H1 (cell line): Measurements from ENCODE around the gene UMOD. TPM values are rescaled to one million over a fixed set of nuclear protein-coding genes. Genes with fewer than 3 reads are reported as not detected.

Experiments
- CTCF ChIA-PET: fragments of 300-600 bp; sonication (Branson Sonifier 250); formaldehyde crosslinking; loops from one replicate; lab custom pipeline; 2021; ENCODE audit not compliant: partially characterized antibody; lab: Charles Lee
- POLR2A ChIA-PET: fragments of 300-600 bp; sonication (Branson Sonifier 250); formaldehyde crosslinking; loops from one replicate; lab custom pipeline; 2021; ENCODE audit warnings: inconsistent platforms; ENCODE audit not compliant: partially characterized antibody; lab: Charles Lee
- DNase-seq, 2 experiments: peaks; one replicate each; pipeline versions ENCODE4 v3.0.0 to v3.0.0-alpha.2; 2010 to 2022; ENCODE audit warnings: low spot score in 2 of 2, low read depth in 1 of 2, mixed read lengths in 1 of 2
- FAIRE-seq: peaks from 2 replicates; lab custom pipeline; 2011; peaks lifted over from hg19 to GRCh38; lab: Jason Lieb, UNC
- H2AFZ ChIP-seq: 2 replicates; pipeline ENCODE4 v1.8.1; 2012; ENCODE audit warnings: low read length, inconsistent platforms
- H2AK5ac ChIP-seq: 2 replicates; pipeline ENCODE4 v1.6.1; 2013; ENCODE audit warnings: low read depth, low read length
- H2BK120ac ChIP-seq: replicated peaks from 2 replicates; pipeline ENCODE3; 2013; ENCODE audit warnings: low read depth, low read length, inconsistent platforms
- H2BK12ac ChIP-seq: 2 replicates; pipeline ENCODE4 v1.6.1; 2013; ENCODE audit warnings: low read depth, low read length
- H2BK15ac ChIP-seq: 2 replicates; pipeline ENCODE4 v1.6.1; 2013; ENCODE audit warnings: low read length
- H2BK20ac ChIP-seq: 2 replicates; pipeline ENCODE4 v1.6.1; 2013; ENCODE audit warnings: low read length
- H2BK5ac ChIP-seq: 2 replicates; pipeline ENCODE4 v1.6.1; 2013; ENCODE audit warnings: low read depth, low read length
- H3K14ac ChIP-seq: 2 replicates; pipeline ENCODE4 v1.6.1; 2013; ENCODE audit warnings: inconsistent platforms; ENCODE audit not compliant: insufficient read length
- H3K18ac ChIP-seq: 2 replicates; pipeline ENCODE4 v1.6.1; 2013; ENCODE audit warnings: low read length; ENCODE audit errors: extremely low read depth
- H3K23ac ChIP-seq: 2 replicates; pipeline ENCODE4 v1.6.1; 2013; ENCODE audit warnings: inconsistent platforms; ENCODE audit not compliant: insufficient read length
- H3K23me2 ChIP-seq: 2 replicates; pipeline ENCODE4 v1.6.1; 2013; ENCODE audit warnings: low read depth, low read length
- H3K27ac ChIP-seq: 2 replicates; pipeline ENCODE4 v1.6.1; 2011; ENCODE audit warnings: low read depth, low read length, inconsistent platforms
- H3K27me3 ChIP-seq, 4 experiments: replicated peaks in 1 of 4; 1 replicate in 1 of 4; 2 replicates in 3 of 4; pipeline versions ENCODE4 v1.6.1 to v1.8.1; 2011 to 2013; ENCODE audit warnings: low read length in 3 of 4, mild to moderate bottlenecking in 3 of 4, inconsistent platforms in 2 of 4, mixed read lengths in 2 of 4, moderate library complexity in 1 of 4; ENCODE audit not compliant: control insufficient read depth in 3 of 4, insufficient read depth in 3 of 4; ENCODE audit errors: extremely low read depth in 1 of 4
- H3K36me3 ChIP-seq, 4 experiments: 2 replicates each; pipeline versions ENCODE4 v1.6.1 to v1.8.1; 2011 to 2013; ENCODE audit warnings: mild to moderate bottlenecking in 4 of 4, low read length in 3 of 4, moderate library complexity in 2 of 4, control low read depth in 1 of 4, inconsistent platforms in 1 of 4; ENCODE audit not compliant: insufficient read depth in 4 of 4, control insufficient read depth in 2 of 4
- H3K4ac ChIP-seq: replicated peaks from 2 replicates; pipeline ENCODE3; 2013; ENCODE audit warnings: low read length, low read depth, mixed read lengths, inconsistent platforms; ENCODE audit not compliant: insufficient read length
- H3K4me1 ChIP-seq, 4 experiments: replicated peaks in 1 of 4; 1 replicate in 1 of 4; 2 replicates in 3 of 4; pipeline versions ENCODE4 v1.6.1 to v1.8.1; 2011 to 2013; ENCODE audit warnings: low read length in 3 of 4, inconsistent platforms in 2 of 4, mixed read lengths in 1 of 4; ENCODE audit not compliant: insufficient read depth in 4 of 4, control insufficient read depth in 3 of 4
- H3K4me2 ChIP-seq, 2 experiments: 2 replicates each; pipeline versions ENCODE4 v1.6.1 to v1.8.1; 2011 to 2013; ENCODE audit warnings: low read depth in 2 of 2, low read length in 2 of 2, control low read depth in 1 of 2, inconsistent platforms in 1 of 2, mild to moderate bottlenecking in 1 of 2; ENCODE audit not compliant: insufficient read depth in 1 of 2
- H3K4me3 ChIP-seq, 4 experiments: fragments of 200-600, 300-600 bp in 1 of 4; sonication (generic), shearing (Covaris generic), sonication (Bioruptor Twin) in 1 of 4; 2 replicates each; pipeline versions ENCODE4 v1.5.1 to v1.8.1; 2011 to 2016; ENCODE audit warnings: low read length in 4 of 4, low read depth in 3 of 4, control low read depth in 2 of 4, inconsistent platforms in 2 of 4, mild to moderate bottlenecking in 2 of 4, mixed read lengths in 1 of 4, moderate library complexity in 1 of 4; ENCODE audit not compliant: insufficient read depth in 2 of 4; ENCODE audit errors: extremely low read depth in 1 of 4
- H3K56ac ChIP-seq: replicated peaks from 2 replicates; pipeline ENCODE3; 2013; ENCODE audit warnings: low read depth, mild to moderate bottlenecking, mixed read lengths, low read length, inconsistent platforms; ENCODE audit not compliant: insufficient read length
- H3K79me1 ChIP-seq: 2 replicates; pipeline ENCODE4 v1.6.1; 2013; ENCODE audit warnings: low read depth, low read length, control low read depth
- H3K79me2 ChIP-seq, 2 experiments: 2 replicates each; pipeline versions ENCODE4 v1.6.1 to v1.8.1; 2012 to 2013; ENCODE audit warnings: low read length in 2 of 2, mild to moderate bottlenecking in 2 of 2, inconsistent platforms in 1 of 2; ENCODE audit not compliant: insufficient read depth in 2 of 2, control insufficient read depth in 1 of 2
- H3K9ac ChIP-seq, 4 experiments: replicated peaks in 1 of 4; 1 replicate in 1 of 4; 2 replicates in 3 of 4; pipeline versions ENCODE4 v1.6.1 to v1.8.1; 2011 to 2013; ENCODE audit warnings: low read depth in 3 of 4, low read length in 3 of 4, control low read depth in 2 of 4, mild to moderate bottlenecking in 2 of 4, moderate library complexity in 2 of 4, inconsistent platforms in 1 of 4; ENCODE audit errors: extremely low read depth in 1 of 4
- H3K9me3 ChIP-seq, 2 experiments: 2 replicates each; pipeline versions ENCODE4 v1.6.1 to v1.8.1; 2012 to 2013; ENCODE audit warnings: mild to moderate bottlenecking in 2 of 2, moderate library complexity in 2 of 2, control low read depth in 1 of 2, inconsistent platforms in 1 of 2, low read depth in 1 of 2, low read length in 1 of 2, mixed read lengths in 1 of 2; ENCODE audit not compliant: insufficient read depth in 2 of 2
- H4K20me1 ChIP-seq, 2 experiments: replicated peaks in 1 of 2; 2 replicates each; pipeline versions ENCODE3 to v1.8.1; 2011 to 2013; ENCODE audit warnings: inconsistent platforms in 2 of 2, low read length in 2 of 2, mild to moderate bottlenecking in 1 of 2; ENCODE audit not compliant: insufficient read depth in 2 of 2, control insufficient read depth in 1 of 2
- H4K5ac ChIP-seq: 2 replicates; pipeline ENCODE4 v1.6.1; 2013; ENCODE audit warnings: low read length, low read depth, mixed read lengths, inconsistent platforms; ENCODE audit not compliant: insufficient read length
- H4K8ac ChIP-seq: 2 replicates; pipeline ENCODE4 v1.8.0; 2013; ENCODE audit warnings: mild to moderate bottlenecking, moderate library complexity, low read length, inconsistent platforms; ENCODE audit not compliant: insufficient read depth; ENCODE audit errors: extremely low read depth
- H4K91ac ChIP-seq: replicated peaks from 2 replicates; pipeline ENCODE3; 2013; ENCODE audit warnings: low read length, mixed read lengths, inconsistent platforms; ENCODE audit not compliant: insufficient read length
- WGBS, 2 experiments: shearing (Covaris generic) in 1 of 2; methylation state at CpG; one replicate each; pipeline versions ENCODE4 v1.1.6 to v1.1.7; 2013 to 2015; ENCODE audit warnings: low lambda C conversion rate in 2 of 2, mixed read lengths in 2 of 2, inconsistent platforms in 1 of 2, low coverage in 1 of 2, missing lambda C conversion rate in 1 of 2; ENCODE audit not compliant: insufficient replicate concordance in 2 of 2, insufficient coverage in 1 of 2, insufficient read length in 1 of 2; ENCODE audit errors: extremely low coverage in 1 of 2, missing lambda C conversion rate in 1 of 2; 5-methylcytosine and 5-hydroxymethylcytosine counted together
- polyA plus RNA-seq, 7 experiments: library from polyadenylated mRNA; depleted of rRNA in 3 of 7; stranded (reverse) in 5 of 7; unstranded in 2 of 7; fragments of >200 nt in 5 of 7; fragments of 200-250 nt in 2 of 7; gene quantifications; 1 replicate in 5 of 7; 2 replicates in 1 of 7; 4 replicates in 1 of 7; pipeline versions ENCODE4 v1.2.1 to v1.2.3, GENCODE V29; 2011 to 2013; ENCODE audit warnings: missing spikeins in 2 of 7, mixed read lengths in 2 of 7
- total RNA-seq: library from RNA; stranded (reverse); fragmentation: NEBNext Ultra II Directional; extraction: Animal tissue kit (Norgen Biotek cat#: 25700); gene quantifications from 2 replicates; pipeline ENCODE4 v1.2.1, GENCODE V29; 2021
- TF ChIP-seq, protein P1 (sequence below): IDR thresholded peaks from 2 replicates; pipeline ENCODE4 v1.6.1; 2011; ENCODE audit warnings: low read depth, mild to moderate bottlenecking, low read length; ENCODE audit not compliant: insufficient read depth

Gene UMOD
- total and polyA plus RNA-seq, 2 of the 8 experiments (the other 6 are each of a cell fraction or from before 2014, with no cell fraction given): not detected

DNA sequence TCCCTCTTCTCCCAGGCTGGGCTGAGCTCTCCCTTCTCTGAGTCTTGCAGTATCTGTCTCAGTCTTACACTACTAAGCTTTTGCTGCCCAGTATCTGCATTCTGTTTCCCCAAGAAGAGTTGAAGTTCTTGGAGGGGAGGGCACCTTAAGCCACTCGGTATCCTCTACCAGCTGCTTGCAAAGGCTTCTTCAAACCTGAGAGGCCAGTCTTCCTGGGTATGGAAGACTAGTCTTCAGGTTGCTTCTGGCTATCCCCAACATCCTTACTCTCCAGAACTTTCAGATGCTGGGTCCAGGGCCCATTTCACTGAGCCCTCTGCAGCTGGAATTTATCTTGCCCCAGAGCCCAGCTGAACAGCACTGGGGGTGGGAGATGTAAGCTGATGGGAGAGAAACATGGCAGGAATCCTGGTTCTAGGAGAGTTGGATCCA is 45.3 kb downstream of the UMOD start:
- CTCF ChIA-PET: interaction anchor here (0.7 to 3.2 kb wide), 5 partner anchors 19 to 400 kb away, joined by 3 to 19 read pairs (median 3); no protein-coding TSS in a partner anchor
- no peaks in the 10 kb centered on the region for H3K79me2 ChIP-seq
- no peaks in the 10 kb centered on the region for H3K36me3 ChIP-seq
- peaks cover 0 to 2% of the 10 kb centered on the region in 2 experiments; a peak in 1 of 4 replicates for H3K9me3 ChIP-seq
- no peak overlapping the region for H2BK15ac ChIP-seq
- no peak overlapping the region for H3K56ac ChIP-seq
- H2AFZ ChIP-seq: no peak overlapping the region
- 75% methylated on average over 1 of the region's 1 CpG; no CpG with 5 or more reads in 1 of the 2 experiments for WGBS, 2 experiments
- H3K27me3 ChIP-seq: no peaks in the 10 kb centered on the region
- no peak overlapping the region for H2BK12ac ChIP-seq
- no peak overlapping the region for H2BK5ac ChIP-seq
- no peak overlapping the region for H3K27ac ChIP-seq
- TF ChIP-seq, protein P1, sequence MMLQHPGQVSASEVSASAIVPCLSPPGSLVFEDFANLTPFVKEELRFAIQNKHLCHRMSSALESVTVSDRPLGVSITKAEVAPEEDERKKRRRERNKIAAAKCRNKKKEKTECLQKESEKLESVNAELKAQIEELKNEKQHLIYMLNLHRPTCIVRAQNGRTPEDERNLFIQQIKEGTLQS: no peak
- POLR2A ChIA-PET: no interaction called here
- H2BK20ac ChIP-seq: no peak overlapping the region
- FAIRE-seq (no peak), DNase-seq (no peak)
- H3K14ac ChIP-seq: no peak overlapping the region
- no peak overlapping the region for H3K4me2 ChIP-seq
- H3K18ac ChIP-seq: no peak overlapping the region
- no peak overlapping the region for H4K91ac ChIP-seq
- no peak overlapping the region for H3K4me3 ChIP-seq
- no peak overlapping the region for H3K23ac ChIP-seq
- no peak overlapping the region for H3K4ac ChIP-seq
- H2BK120ac ChIP-seq: no peak overlapping the region
- no peaks in the 10 kb centered on the region for H3K4me1 ChIP-seq
- H4K8ac ChIP-seq: no peak overlapping the region
- H2AK5ac ChIP-seq: no peak overlapping the region
- H4K20me1 ChIP-seq: peaks cover 0 to 2% of the 10 kb centered on the region in 2 experiments
- H3K23me2 ChIP-seq: no peaks in the 10 kb centered on the region
- H3K9ac ChIP-seq: no peak overlapping the region
- no peak overlapping the region for H4K5ac ChIP-seq
- no peaks in the 10 kb centered on the region for H3K79me1 ChIP-seq
